LNCAP (cell line): Measurements from ENCODE around the gene COQ8A.

Experiments used
- CTCF ChIP-seq: fragments of 450-650 bp; IDR thresholded peaks from 2 replicates; pipeline ENCODE4 v1.5.1; 2017; ENCODE audit warnings: mild to moderate bottlenecking

COQ8A gene

GRCh38 chr1:226943927-226944326, 3.8 kb downstream of the COQ8A start:
- TF ChIP-seq CTCF = no peak

GRCh38 chr1:226945106-226945857, 5.2 kb downstream of the COQ8A start:
- no peak for TF ChIP-seq CTCF

GRCh38 chr1:226945858-226946245, 5.8 kb downstream of the COQ8A start:
- no peak for TF ChIP-seq CTCF

GRCh38 chr1:226946285-226946684, 6.2 kb downstream of the COQ8A start:
- TF ChIP-seq CTCF = no peak

GRCh38 chr1:226946841-226947240, 6.7 kb downstream of the COQ8A start:
- TF ChIP-seq CTCF = no peak

- TF ChIP-seq CTCF = no peak
Measured at GRCh38 chr1:226948051-226948450, 8.0 kb downstream of the COQ8A start.

- TF ChIP-seq CTCF = no peak
Measured at GRCh38 chr1:226948480-226948879, 8.4 kb downstream of the COQ8A start.

- TF ChIP-seq CTCF = no peak
Measured at GRCh38 chr1:226948996-226949395, 8.9 kb downstream of the COQ8A start.
